RWPE2 (cell line): ENCODE measurements around the gene GPR137B.

Experiments
- ATAC-seq: fragments of 200-7000 bp; cut with Tn5 transposase; 3 replicates; pipeline ENCODE4 v1.9.1; 2021; ENCODE audit warnings: low read depth
- DNase-seq: peaks from one replicate; pipeline ENCODE4 v3.0.0-alpha.2; 2020; ENCODE audit warnings: low spot score
- H3K27ac ChIP-seq: fragments of 450-650 bp; 2 replicates; pipeline ENCODE4 v1.5.1; 2017; ENCODE audit warnings: mild to moderate bottlenecking; ENCODE audit not compliant: poor library complexity, severe bottlenecking
- H3K27me3 ChIP-seq: fragments of 250-450 bp; sonication (Bioruptor Pico); 2 replicates; pipeline ENCODE4 v1.5.1; 2021; ENCODE audit warnings: mild to moderate bottlenecking, moderate library complexity; ENCODE audit not compliant: insufficient read depth, poor library complexity, severe bottlenecking
- H3K36me3 ChIP-seq: fragments of 250-450 bp; sonication (Bioruptor Pico); 2 replicates; pipeline ENCODE4 v1.5.1; 2020; ENCODE audit warnings: low read depth, mild to moderate bottlenecking, moderate library complexity
- H3K4me1 ChIP-seq: fragments of 250-450 bp; sonication (Bioruptor Pico); 2 replicates; pipeline ENCODE4 v1.5.1; 2021; ENCODE audit warnings: mild to moderate bottlenecking, moderate library complexity; ENCODE audit not compliant: insufficient read depth, poor library complexity, severe bottlenecking
- H3K4me3 ChIP-seq: fragments of 250-450 bp; sonication (Bioruptor Pico); 2 replicates; pipeline ENCODE4 v1.5.1; 2021; ENCODE audit warnings: mild to moderate bottlenecking, moderate library complexity; ENCODE audit not compliant: severe bottlenecking
- H3K9me3 ChIP-seq: fragments of 250-450 bp; sonication (Bioruptor Pico); 2 replicates; pipeline ENCODE4 v1.5.1; 2021; ENCODE audit warnings: mild to moderate bottlenecking, moderate library complexity; ENCODE audit not compliant: severe bottlenecking
- CTCF ChIP-seq: fragments of 450-650 bp; IDR thresholded peaks from one replicate; pipeline ENCODE4 v1.5.1; 2017; ENCODE audit warnings: mild to moderate bottlenecking, moderate library complexity; ENCODE audit not compliant: poor library complexity, severe bottlenecking

GPR137B gene

GRCh38 chr1:236247286-236247685 is 104.9 kb downstream of the GPR137B start:
- DNase-seq = no peak
- no peaks in the 10 kb centered on the region for H3K4me1 ChIP-seq
- H3K27me3 ChIP-seq = no peaks in the 10 kb centered on the region
- ATAC-seq = no peak
- H3K4me3 ChIP-seq = no peak overlapping the region
- no peak overlapping the region for H3K27ac ChIP-seq
- H3K9me3 ChIP-seq = no peaks in the 10 kb centered on the region
- H3K36me3 ChIP-seq = no peaks in the 10 kb centered on the region
- no peak for TF ChIP-seq CTCF

GRCh38 chr1:236251587-236251986 is 109.2 kb downstream of the GPR137B start:
- TF ChIP-seq CTCF = no peak
- no peaks in the 10 kb centered on the region for H3K27me3 ChIP-seq
- DNase-seq (no peak), ATAC-seq (no peak)
- no peak overlapping the region for H3K4me3 ChIP-seq
- no peaks in the 10 kb centered on the region for H3K9me3 ChIP-seq
- H3K36me3 ChIP-seq = no peaks in the 10 kb centered on the region
- H3K4me1 ChIP-seq = no peaks in the 10 kb centered on the region
- no peak overlapping the region for H3K27ac ChIP-seq

- no peak overlapping the region for H3K27ac ChIP-seq
- H3K9me3 ChIP-seq = no peaks in the 10 kb centered on the region
- no peak overlapping the region for H3K4me3 ChIP-seq
- ATAC-seq = no peak
- DNase-seq = no peak
- no peaks in the 10 kb centered on the region for H3K27me3 ChIP-seq
- TF ChIP-seq CTCF = no peak
- H3K4me1 ChIP-seq = no peaks in the 10 kb centered on the region
- no peaks in the 10 kb centered on the region for H3K36me3 ChIP-seq
Observed at GRCh38 chr1:236253119-236253518, 110.8 kb downstream of the GPR137B start.

GRCh38 chr1:236253918-236254637 is 111.7 kb downstream of the GPR137B start:
- Histone ChIP-seq H3K27me3 (no peaks in the 10 kb centered on the region), H3K27ac (no peak overlapping the region), H3K36me3 (no peaks in the 10 kb centered on the region), H3K4me1 (no peaks in the 10 kb centered on the region), H3K9me3 (no peaks in the 10 kb centered on the region), H3K4me3 (no peak overlapping the region)
- no peak for ATAC-seq
- no peak for DNase-seq
- no peak for TF ChIP-seq CTCF

- no peaks in the 10 kb centered on the region for H3K36me3 ChIP-seq
- H3K4me3 ChIP-seq = no peak overlapping the region
- no peaks in the 10 kb centered on the region for H3K4me1 ChIP-seq
- H3K9me3 ChIP-seq = no peaks in the 10 kb centered on the region
- H3K27ac ChIP-seq = no peak overlapping the region
- H3K27me3 ChIP-seq = no peaks in the 10 kb centered on the region
- no peak for TF ChIP-seq CTCF
- DNase-seq = no peak
- ATAC-seq = no peak
Observed at GRCh38 chr1:236257216-236257615, 114.9 kb downstream of the GPR137B start.
